ENCODE results near the gene SYNDIG1.

The SYNDIG1 gene

DNA sequence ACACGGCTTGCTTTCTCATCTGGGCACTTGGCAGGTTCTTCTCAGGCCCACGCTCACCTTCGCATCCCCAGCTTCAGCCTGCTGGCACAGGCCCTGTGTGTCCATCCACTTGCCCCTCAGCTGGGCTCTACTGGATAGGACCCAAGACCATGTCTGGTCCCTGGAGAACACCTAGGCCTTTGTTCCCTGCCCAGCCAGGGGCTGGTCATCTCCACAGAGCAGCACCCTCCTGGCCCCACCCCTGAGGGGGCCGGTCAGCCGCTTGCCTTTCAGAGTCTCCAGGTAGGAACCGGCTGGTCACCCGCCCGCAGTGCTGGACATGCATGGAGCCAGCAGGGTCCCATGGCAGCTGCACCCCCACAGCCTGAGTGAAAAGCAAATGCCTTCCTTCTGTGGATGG lies 191.2 kb downstream of the SYNDIG1 start:
- Histone ChIP-seq H3K36me3 (ENCODE audit: control insufficient read depth, insufficient read depth, low read length) (no peaks in the 10 kb centered on the region), H3K9ac (ENCODE audit: low read length) (no peak overlapping the region), H3K4me1 (ENCODE audit: control insufficient read depth, insufficient read depth, low read length) (peaks cover 11% of the 10 kb centered on the region), H3K27me3 (ENCODE audit: control insufficient read depth, insufficient read depth, low read length) (no peaks in the 10 kb centered on the region), H3K4me3 (ENCODE audit: low read length) (no peak overlapping the region), H3K9me3 (ENCODE audit: control insufficient read depth, low read length) (no peaks in the 10 kb centered on the region)

DNA sequence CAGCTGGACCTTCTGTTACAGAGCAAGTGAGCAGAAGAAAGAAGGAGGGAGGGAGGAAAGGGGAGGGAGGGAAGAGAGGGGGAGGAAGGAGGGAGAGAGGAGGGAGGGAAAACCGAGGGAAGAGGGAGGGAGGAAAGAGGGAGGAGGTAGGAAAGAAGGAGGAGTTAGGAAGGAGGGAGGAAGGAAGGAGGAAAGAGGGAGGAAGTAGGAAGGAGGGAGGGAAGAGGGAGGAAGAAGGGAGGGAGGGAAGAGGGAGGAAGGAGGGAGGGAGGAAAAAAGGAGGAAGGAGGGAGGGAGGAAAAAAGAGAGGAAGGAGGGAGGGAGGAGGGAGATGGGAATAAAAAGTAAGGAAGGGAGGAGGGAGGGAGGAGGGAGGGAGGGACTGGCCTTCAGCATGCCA lies 191.8 kb downstream of the SYNDIG1 start:
- Histone ChIP-seq H3K4me1 (ENCODE audit: control insufficient read depth, insufficient read depth, low read length) (peaks cover 11% of the 10 kb centered on the region), H3K36me3 (ENCODE audit: control insufficient read depth, insufficient read depth, low read length) (no peaks in the 10 kb centered on the region), H3K9ac (ENCODE audit: low read length) (no peak overlapping the region), H3K9me3 (ENCODE audit: control insufficient read depth, low read length) (no peaks in the 10 kb centered on the region), H3K27me3 (ENCODE audit: control insufficient read depth, insufficient read depth, low read length) (no peaks in the 10 kb centered on the region), H3K4me3 (ENCODE audit: low read length) (no peak overlapping the region)

DNA sequence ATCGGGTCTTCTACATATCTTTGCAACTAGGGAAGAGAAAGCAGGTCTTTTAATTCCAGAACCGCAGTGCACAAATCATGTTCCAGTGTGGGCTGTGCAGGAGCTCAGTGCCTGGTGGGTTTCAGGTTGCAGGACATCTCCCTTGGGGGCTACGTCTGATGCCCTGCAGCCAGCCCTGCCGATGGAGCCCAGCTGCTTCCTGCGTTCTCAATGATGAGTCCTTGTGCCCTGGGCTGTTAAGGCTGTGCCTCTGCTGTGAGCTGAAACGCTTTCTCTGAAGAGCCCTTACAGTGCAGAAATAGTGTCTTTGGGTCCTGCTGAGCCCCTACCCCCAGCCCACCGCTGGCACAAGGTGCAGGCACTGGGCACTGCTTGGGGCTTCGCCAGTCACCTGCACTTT lies 192.9 kb downstream of the SYNDIG1 start:
- Histone ChIP-seq H3K4me1 (ENCODE audit: control insufficient read depth, insufficient read depth, low read length) (peaks cover 6% of the 10 kb centered on the region), H3K9ac (ENCODE audit: low read length) (no peak overlapping the region), H3K4me3 (ENCODE audit: low read length) (no peak overlapping the region), H3K9me3 (ENCODE audit: control insufficient read depth, low read length) (no peaks in the 10 kb centered on the region), H3K27me3 (ENCODE audit: control insufficient read depth, insufficient read depth, low read length) (no peaks in the 10 kb centered on the region), H3K36me3 (ENCODE audit: control insufficient read depth, insufficient read depth, low read length) (no peaks in the 10 kb centered on the region)

DNA sequence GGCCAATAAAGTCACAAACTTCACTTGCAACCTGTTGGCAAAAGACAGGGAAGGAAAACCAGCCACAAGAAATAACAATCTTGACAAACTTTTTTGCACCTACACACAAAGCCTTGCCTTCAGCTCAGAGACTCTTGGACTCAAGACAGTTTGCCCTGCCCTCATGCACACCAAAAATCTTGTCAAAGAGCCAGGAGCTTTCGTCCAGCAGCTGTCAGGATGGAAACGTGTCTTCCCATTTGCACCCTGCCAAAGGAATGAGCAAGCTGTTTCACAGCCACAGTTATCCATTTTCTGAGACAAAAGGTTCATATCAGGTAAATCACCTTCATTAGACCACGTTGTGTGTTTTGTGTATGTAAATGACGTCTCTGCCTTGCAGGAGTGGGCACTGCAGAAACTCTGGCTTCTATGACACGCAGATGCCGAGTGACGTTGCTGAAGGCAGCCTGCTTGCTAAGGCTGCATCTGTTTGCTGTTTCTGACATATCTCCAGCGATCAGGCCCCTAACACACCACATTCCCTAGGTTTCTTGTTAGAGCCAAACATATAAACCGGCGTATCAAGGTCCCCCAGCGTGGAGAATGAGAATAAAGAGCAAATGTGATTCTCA lies 193.4 kb downstream of the SYNDIG1 start:
- H3K27me3 ChIP-seq (ENCODE audit: control insufficient read depth, insufficient read depth, low read length): no peaks in the 10 kb centered on the region
- no peaks in the 10 kb centered on the region for H3K9me3 ChIP-seq (ENCODE audit: control insufficient read depth, low read length)
- H3K4me1 ChIP-seq (ENCODE audit: control insufficient read depth, insufficient read depth, low read length): peaks cover 1% of the 10 kb centered on the region
- no peaks in the 10 kb centered on the region for H3K36me3 ChIP-seq (ENCODE audit: control insufficient read depth, insufficient read depth, low read length)
- H3K4me3 ChIP-seq (ENCODE audit: low read length): no peak overlapping the region
- no peak overlapping the region for H3K9ac ChIP-seq (ENCODE audit: low read length)

DNA sequence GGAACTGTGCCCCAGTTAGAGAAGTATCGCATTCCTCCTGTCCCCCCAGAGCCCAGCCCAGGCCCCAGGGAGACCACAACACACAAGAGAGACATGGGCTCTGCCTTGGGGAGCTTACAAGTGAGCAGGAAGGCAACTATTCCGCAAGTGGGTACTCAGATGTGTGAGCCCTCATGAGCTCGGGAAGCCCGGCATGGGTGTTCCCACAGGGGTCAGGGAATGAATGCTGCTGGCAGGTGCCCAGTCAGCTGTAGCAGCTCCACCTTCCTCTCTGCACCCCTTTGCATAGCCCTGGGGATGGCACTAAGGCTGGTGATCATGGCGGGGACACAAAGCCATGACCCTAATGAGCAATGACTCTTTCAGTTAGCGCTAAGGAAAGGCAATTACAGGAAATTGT lies 194.1 kb downstream of the SYNDIG1 start:
- Histone ChIP-seq H3K9ac (ENCODE audit: low read length) (no peak overlapping the region), H3K27me3 (ENCODE audit: control insufficient read depth, insufficient read depth, low read length) (no peaks in the 10 kb centered on the region), H3K36me3 (ENCODE audit: control insufficient read depth, insufficient read depth, low read length) (no peaks in the 10 kb centered on the region), H3K4me3 (ENCODE audit: low read length) (no peak overlapping the region), H3K4me1 (ENCODE audit: control insufficient read depth, insufficient read depth, low read length) (no peaks in the 10 kb centered on the region), H3K9me3 (ENCODE audit: control insufficient read depth, low read length) (no peaks in the 10 kb centered on the region)

DNA sequence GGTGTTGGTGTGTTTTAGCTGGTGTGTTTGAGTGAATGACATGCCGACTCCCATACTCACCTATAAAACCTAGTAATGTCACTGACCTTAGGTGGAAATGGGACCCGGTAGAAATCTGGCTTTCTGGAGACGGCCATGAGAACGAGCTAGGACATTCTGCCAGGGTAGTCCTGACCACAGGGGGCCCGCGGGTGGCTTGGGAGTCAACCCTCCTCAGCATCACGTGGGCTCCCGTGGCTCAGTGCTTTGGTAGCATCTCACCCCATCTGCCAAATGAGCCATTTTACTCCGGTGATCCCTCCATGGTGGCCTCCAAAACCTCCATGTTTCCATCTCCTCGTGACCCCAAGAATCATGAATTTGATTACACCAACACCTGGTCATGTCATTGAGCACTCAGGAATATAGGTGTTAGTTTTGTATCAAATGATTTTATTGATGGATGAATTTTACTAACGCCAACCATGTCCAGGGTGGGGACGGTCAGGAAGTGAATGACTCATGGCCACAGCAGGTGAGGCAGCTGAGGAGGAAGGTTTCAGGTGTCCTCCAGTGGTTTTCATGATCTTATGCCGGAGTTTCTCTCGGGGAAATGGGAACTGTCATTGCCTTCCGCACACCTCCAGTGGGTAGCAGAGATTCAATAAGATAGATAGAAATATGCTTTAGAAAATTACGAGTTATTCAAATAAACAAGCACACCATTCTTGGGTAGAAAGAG lies 195.0 kb downstream of the SYNDIG1 start:
- Histone ChIP-seq H3K27me3 (ENCODE audit: control insufficient read depth, insufficient read depth, low read length) (no peaks in the 10 kb centered on the region), H3K4me1 (ENCODE audit: control insufficient read depth, insufficient read depth, low read length) (no peaks in the 10 kb centered on the region), H3K36me3 (ENCODE audit: control insufficient read depth, insufficient read depth, low read length) (no peaks in the 10 kb centered on the region), H3K9me3 (ENCODE audit: control insufficient read depth, low read length) (no peaks in the 10 kb centered on the region), H3K9ac (ENCODE audit: low read length) (no peak overlapping the region), H3K4me3 (ENCODE audit: low read length) (no peak overlapping the region)

DNA sequence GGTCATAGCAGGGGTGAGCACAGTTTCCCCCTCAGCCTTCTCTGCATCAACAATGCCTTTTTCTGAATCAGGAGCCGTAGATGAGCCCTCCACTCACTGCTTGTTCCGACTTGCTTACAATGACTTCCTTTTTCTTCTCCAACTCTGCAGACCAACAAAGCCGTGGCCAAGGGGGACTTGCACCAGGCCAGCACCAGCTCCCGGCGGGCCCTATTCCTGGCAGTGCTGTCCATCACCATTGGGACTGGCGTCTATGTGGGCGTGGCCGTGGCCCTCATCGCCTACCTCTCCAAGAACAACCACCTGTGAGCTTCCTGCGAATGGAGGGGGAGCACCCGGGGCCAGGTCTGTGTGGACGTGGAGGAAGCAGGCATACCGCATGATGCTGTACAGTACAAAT lies 195.8 kb downstream of the SYNDIG1 start:
- Histone ChIP-seq H3K4me1 (ENCODE audit: control insufficient read depth, insufficient read depth, low read length) (no peaks in the 10 kb centered on the region), H3K9me3 (ENCODE audit: control insufficient read depth, low read length) (no peaks in the 10 kb centered on the region), H3K36me3 (ENCODE audit: control insufficient read depth, insufficient read depth, low read length) (no peaks in the 10 kb centered on the region), H3K9ac (ENCODE audit: low read length) (no peak overlapping the region), H3K27me3 (ENCODE audit: control insufficient read depth, insufficient read depth, low read length) (no peaks in the 10 kb centered on the region), H3K4me3 (ENCODE audit: low read length) (no peak overlapping the region)

DNA sequence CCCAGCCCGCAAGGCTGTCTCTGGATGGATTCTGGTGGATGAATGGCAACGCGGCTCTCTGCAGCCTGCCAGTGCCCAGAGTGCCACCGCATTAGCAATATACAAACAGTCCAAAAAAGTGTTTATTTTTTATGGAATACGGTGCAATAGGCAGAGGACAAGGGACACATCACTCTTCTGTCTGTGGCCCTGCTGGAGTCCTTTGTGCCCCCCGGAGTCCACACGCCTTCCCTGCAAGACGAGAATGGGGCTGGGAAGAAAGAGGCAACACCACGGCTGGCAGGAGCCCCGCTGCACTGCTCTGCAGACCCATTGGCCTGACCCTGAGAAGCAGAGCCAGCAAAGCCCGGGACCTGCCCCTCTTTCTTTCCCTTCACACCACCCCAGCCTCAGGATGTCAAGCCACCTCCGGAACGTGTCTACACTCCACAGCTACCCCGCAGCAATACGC lies 196.3 kb downstream of the SYNDIG1 start:
- H3K36me3 ChIP-seq (ENCODE audit: control insufficient read depth, insufficient read depth, low read length): no peaks in the 10 kb centered on the region
- no peaks in the 10 kb centered on the region for H3K9me3 ChIP-seq (ENCODE audit: control insufficient read depth, low read length)
- H3K4me1 ChIP-seq (ENCODE audit: control insufficient read depth, insufficient read depth, low read length): no peaks in the 10 kb centered on the region
- no peak overlapping the region for H3K4me3 ChIP-seq (ENCODE audit: low read length)
- no peak overlapping the region for H3K9ac ChIP-seq (ENCODE audit: low read length)
- H3K27me3 ChIP-seq (ENCODE audit: control insufficient read depth, insufficient read depth, low read length): no peaks in the 10 kb centered on the region

DNA sequence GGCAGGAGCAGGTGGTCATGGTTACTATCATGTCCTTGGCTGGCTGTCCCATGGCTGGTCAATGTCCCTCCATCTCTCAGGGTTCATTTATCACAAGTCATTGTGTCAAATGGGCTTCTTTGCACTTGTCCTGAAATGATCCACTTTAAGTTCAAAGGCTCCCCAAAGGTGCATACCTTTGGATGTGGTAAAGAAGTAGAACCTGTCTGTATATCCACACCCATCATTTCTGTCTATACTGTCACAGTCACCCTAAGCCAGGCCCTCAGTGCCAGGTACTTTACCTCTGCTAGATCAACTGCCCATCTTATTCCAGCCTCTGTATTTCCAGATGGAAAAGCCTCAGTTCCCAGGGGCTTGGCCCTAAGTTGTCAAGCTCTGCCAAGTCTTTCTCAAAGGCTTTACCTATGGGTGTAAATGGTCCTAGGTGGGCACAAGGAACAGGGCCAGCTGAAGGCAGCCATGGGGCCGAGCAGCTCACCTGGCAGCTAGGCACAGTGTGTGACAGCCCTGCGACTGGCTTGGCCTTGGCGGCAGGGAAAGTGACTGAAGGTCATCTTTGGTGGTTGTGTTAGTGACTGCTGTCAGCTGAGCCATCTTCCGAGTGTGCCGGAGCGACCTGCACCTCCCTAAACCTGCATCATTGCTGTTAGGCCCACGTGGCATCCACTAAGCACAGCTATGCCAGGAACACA lies 198.4 kb downstream of the SYNDIG1 start:
- Histone ChIP-seq H3K4me1 (ENCODE audit: control insufficient read depth, insufficient read depth, low read length) (no peaks in the 10 kb centered on the region), H3K36me3 (ENCODE audit: control insufficient read depth, insufficient read depth, low read length) (no peaks in the 10 kb centered on the region), H3K4me3 (ENCODE audit: low read length) (no peak overlapping the region), H3K27me3 (ENCODE audit: control insufficient read depth, insufficient read depth, low read length) (no peaks in the 10 kb centered on the region), H3K9ac (ENCODE audit: low read length) (no peak overlapping the region), H3K9me3 (ENCODE audit: control insufficient read depth, low read length) (no peaks in the 10 kb centered on the region)

DNA sequence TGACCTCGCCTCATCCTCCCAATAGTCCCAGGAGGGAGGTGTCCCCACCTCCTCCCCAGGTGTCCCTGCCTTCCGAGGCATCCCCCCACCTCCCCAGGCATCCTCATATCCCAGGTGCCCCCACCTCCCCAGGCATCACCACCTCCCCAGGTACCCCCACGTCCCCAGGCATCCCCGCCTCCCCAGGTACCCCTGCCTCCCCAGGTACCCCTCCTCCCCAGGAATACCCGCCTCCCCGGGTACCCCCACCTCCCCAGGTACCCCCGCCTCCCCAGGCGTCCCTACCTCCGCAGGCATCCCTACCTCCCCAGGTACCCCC lies 198.9 kb downstream of the SYNDIG1 start:
- H3K9me3 ChIP-seq (ENCODE audit: control insufficient read depth, low read length): no peaks in the 10 kb centered on the region
- H3K4me3 ChIP-seq (ENCODE audit: low read length): no peak overlapping the region
- H3K36me3 ChIP-seq (ENCODE audit: control insufficient read depth, insufficient read depth, low read length): no peaks in the 10 kb centered on the region
- H3K9ac ChIP-seq (ENCODE audit: low read length): no peak overlapping the region
- no peaks in the 10 kb centered on the region for H3K27me3 ChIP-seq (ENCODE audit: control insufficient read depth, insufficient read depth, low read length)
- H3K4me1 ChIP-seq (ENCODE audit: control insufficient read depth, insufficient read depth, low read length): no peaks in the 10 kb centered on the region

DNA sequence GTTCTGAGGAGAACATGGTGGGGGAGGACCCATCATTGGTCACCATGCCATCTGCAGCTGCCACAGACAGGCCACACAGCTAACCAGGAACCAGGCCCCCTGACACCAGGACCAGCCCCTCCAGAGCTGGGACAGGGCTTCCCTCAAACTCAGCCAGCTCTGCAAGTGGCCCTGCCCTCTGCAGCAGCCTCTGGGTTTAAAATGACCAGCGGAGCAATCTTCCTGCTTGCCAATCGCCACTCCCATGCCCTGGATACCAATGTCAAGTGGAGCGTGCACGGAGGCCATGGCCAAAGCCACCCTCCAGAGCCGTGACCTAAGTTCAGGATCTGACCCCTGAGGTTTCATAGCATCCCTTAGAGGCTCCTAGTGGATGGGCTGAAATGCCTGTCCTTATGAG lies 199.4 kb downstream of the SYNDIG1 start:
- H3K36me3 ChIP-seq (ENCODE audit: control insufficient read depth, insufficient read depth, low read length): no peaks in the 10 kb centered on the region
- no peak overlapping the region for H3K9ac ChIP-seq (ENCODE audit: low read length)
- no peaks in the 10 kb centered on the region for H3K9me3 ChIP-seq (ENCODE audit: control insufficient read depth, low read length)
- no peaks in the 10 kb centered on the region for H3K4me1 ChIP-seq (ENCODE audit: control insufficient read depth, insufficient read depth, low read length)
- H3K4me3 ChIP-seq (ENCODE audit: low read length): no peak overlapping the region
- no peaks in the 10 kb centered on the region for H3K27me3 ChIP-seq (ENCODE audit: control insufficient read depth, insufficient read depth, low read length)

DNA sequence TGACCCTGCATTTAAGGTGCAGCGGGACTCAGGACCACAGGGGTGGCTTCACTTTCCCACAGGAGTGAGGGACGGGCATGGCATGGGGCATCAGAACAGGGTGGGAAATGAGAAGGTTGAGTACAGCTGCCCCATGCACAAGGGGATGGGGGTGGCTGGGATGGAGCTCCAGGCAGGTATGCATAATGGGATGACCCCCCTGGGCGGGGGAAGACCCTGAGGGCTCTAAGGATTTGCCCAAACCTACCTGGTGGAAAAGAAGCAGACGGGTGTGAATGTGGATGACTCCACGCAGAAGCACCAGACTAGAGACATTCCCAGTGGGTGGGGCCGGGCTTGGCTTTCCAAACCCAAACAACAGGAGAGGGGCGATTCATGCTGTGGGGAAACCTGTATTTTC lies 200.3 kb downstream of the SYNDIG1 start:
- H3K9me3 ChIP-seq (ENCODE audit: control insufficient read depth, low read length): no peaks in the 10 kb centered on the region
- H3K27me3 ChIP-seq (ENCODE audit: control insufficient read depth, insufficient read depth, low read length): no peaks in the 10 kb centered on the region
- H3K9ac ChIP-seq (ENCODE audit: low read length): no peak overlapping the region
- no peak overlapping the region for H3K4me3 ChIP-seq (ENCODE audit: low read length)
- no peaks in the 10 kb centered on the region for H3K4me1 ChIP-seq (ENCODE audit: control insufficient read depth, insufficient read depth, low read length)
- no peaks in the 10 kb centered on the region for H3K36me3 ChIP-seq (ENCODE audit: control insufficient read depth, insufficient read depth, low read length)
